Measurements from ENCODE around the gene AMIGO1.

AMIGO1 gene

DNA sequence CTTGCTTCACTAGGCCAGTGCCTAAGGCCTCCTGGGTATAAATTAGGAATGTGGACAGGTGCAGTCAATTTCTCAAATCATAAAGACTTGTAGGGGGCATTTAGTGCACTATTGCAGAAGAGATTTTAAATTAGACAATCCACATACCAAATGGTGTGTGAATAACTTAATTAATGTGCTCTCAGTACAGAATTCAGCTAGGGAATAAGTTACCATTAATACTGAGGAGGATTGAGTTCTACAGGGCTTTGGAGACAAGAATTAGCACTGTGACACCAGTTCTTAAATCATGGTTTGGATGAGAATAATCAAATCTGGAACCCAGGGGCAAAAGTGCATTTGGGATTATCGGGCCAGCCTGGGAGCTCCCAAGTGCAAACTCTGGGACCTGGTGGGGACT, 41.5 kb downstream of the AMIGO1 start:
- H3K27me3 Mint-ChIP-seq = peaks cover 45% of the 10 kb centered on the region
- no peak overlapping the region for H3K27ac Mint-ChIP-seq
- peaks cover 7% of the 10 kb centered on the region for H3K4me1 Mint-ChIP-seq
- H3K36me3 Mint-ChIP-seq = no peaks in the 10 kb centered on the region
- peak overlapping the region; percentile 49 for H3K4me3 Mint-ChIP-seq
- H3K9me3 Mint-ChIP-seq = no peaks in the 10 kb centered on the region

DNA sequence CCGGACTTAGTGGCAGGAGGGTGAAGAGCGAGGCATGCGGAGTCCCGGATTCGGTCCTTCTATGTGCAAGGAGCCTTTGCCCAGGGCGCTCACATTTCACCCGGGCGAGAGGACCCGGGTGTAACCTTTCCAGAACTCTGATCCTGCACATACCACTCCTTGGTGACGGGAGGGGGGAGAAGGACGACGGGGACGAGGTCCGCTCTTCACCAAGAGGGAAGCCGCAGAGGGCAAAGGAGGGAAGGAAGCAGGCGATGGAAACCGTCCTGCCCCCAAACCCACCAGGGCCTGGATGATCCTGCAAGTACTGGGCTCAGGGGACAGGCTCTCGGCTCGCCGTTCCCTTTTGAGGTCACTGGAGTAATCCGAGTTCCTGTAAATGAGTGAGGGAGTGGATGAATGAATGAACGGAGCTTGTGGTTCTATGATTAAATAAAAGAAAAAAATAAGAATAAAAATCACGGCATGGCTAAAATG, 42.2 kb downstream of the AMIGO1 start:
- H3K9me3 Mint-ChIP-seq = no peaks in the 10 kb centered on the region
- peaks cover 45% of the 10 kb centered on the region for H3K27me3 Mint-ChIP-seq
- no peak overlapping the region for H3K27ac Mint-ChIP-seq
- H3K4me1 Mint-ChIP-seq = peaks cover 7% of the 10 kb centered on the region
- peak overlapping the region; percentile 49 for H3K4me3 Mint-ChIP-seq
- no peaks in the 10 kb centered on the region for H3K36me3 Mint-ChIP-seq

GRCh38 chr1:109466452-109467300, 42.9 kb downstream of the AMIGO1 start, which contains the start of gene SYPL2:
TSS of gene SYPL2 (plus strand) at chr1:109466546. CDS start at chr1:109466844, 298 bp downstream.
- Mint-ChIP-seq H3K27ac (no peak within 1 kb of the TSS), H3K4me3 (peak within 1 kb of the TSS; percentile 73), H3K36me3 (no peaks in the 10 kb centered on the region), H3K4me1 (peaks cover 7% of the 10 kb centered on the region), H3K9me3 (no peaks in the 10 kb centered on the region), H3K27me3 (peaks cover 45% of the 10 kb centered on the region)

DNA sequence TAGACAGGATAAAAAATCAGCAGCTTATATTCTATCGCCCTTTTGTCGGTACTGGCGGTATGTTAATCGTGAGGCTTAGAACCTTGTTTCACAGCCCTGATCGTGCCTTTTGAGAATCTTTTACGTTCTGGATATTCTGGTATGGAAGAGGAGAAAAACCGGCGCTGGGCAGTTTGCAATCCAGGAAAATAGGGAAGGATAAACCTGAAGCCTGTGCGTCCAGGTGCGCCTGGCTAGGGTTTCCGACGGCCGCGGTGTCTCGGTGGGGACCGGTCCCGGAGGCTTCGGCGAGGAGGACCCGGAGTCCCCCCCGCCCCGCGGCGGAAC, 43.4 kb downstream of the AMIGO1 start:
- peaks cover 45% of the 10 kb centered on the region for H3K27me3 Mint-ChIP-seq
- no peaks in the 10 kb centered on the region for H3K9me3 Mint-ChIP-seq
- H3K4me3 Mint-ChIP-seq = peak overlapping the region; percentile 73
- H3K27ac Mint-ChIP-seq = no peak overlapping the region
- H3K36me3 Mint-ChIP-seq = no peaks in the 10 kb centered on the region
- peaks cover 7% of the 10 kb centered on the region for H3K4me1 Mint-ChIP-seq

- H3K4me1 Mint-ChIP-seq = no peaks in the 10 kb centered on the region
- peaks cover 23% of the 10 kb centered on the region for H3K27me3 Mint-ChIP-seq
- H3K9me3 Mint-ChIP-seq = peaks cover 14% of the 10 kb centered on the region
Observed at GRCh38 chr1:109457819-109458218, 51.7 kb downstream of the AMIGO1 start.

GRCh38 chr1:109454497-109455133, 54.9 kb downstream of the AMIGO1 start:
- Mint-ChIP-seq H3K9me3 (peaks cover 14% of the 10 kb centered on the region), H3K27me3 (peaks cover 23% of the 10 kb centered on the region), H3K36me3 (peaks cover 2% of the 10 kb centered on the region), H3K4me1 (no peaks in the 10 kb centered on the region), H3K4me3 (no peak overlapping the region), H3K27ac (no peak overlapping the region)

More at GRCh38 chr1:109457819-109458218, 51.7 kb downstream of the AMIGO1 start:
- peaks cover 2% of the 10 kb centered on the region for H3K36me3 Mint-ChIP-seq
- H3K27ac Mint-ChIP-seq = no peak overlapping the region
- no peak overlapping the region for H3K4me3 Mint-ChIP-seq

Data from activated naive CD4-positive, alpha-beta T cell treated with anti-CD3 and anti-CD28 coated beads, Interleukin-2, amount 50 U/mL, for 24 hours (primary cell).